ENCODE data around the gene CDH6.

CDH6 gene

DNA sequence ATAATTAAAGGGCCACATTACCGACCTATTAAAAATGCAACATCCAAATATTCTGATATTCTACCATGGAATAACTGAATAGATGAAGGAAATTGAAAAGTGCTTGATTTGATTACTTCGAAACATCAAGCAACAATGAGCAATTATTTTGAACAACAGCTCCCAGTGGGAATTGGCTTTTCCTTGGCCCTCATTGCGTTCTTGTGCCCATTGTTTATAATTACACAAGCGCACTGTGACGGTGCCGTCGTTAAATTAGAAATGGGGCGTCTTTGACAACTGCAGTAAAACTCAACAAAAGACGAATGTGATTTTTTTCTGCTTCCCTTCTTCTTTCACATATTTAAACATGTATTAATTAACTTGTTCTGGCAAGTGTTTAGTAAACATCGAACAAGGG lies 61.6 kb downstream of the CDH6 start:
- no peak for DNase-seq

DNA sequence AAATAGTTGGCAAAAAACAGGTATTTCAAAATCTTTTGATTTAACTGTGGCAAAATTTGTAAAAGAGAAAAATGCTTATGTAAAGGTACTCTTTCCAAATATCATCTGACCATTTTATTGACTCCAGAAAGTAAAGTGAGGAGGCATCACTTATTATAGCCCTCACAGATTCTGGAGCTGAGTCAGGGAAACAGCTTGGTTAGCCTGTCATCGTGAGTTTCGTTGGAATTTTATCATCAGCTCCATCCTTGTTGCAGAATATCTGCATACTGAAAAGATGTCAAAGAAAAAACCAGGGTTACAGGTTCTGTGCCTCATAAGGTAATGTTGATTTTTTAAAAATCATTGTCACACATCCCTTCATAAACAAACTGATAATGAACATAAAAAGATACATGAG lies 74.8 kb downstream of the CDH6 start:
- DNase-seq = no peak

DNA sequence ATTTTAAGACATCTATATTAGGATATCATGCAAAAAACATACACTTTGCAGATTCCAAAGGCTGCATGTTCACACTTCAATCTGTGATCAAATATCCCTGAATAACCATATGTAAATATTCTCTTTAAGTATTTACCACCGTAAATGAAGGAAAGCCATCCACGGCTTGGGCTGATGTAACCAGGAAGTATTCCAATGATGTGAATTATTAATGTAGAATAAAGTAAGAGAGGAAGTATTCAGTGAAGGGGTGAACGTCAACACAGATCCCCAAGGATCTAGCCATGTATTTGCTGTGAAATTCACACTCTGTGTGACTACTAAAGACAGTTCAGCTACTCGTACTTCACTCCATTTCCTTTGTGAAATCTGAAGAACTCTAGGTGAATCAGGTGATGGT lies 75.2 kb downstream of the CDH6 start:
- DNase-seq = no peak

DNA sequence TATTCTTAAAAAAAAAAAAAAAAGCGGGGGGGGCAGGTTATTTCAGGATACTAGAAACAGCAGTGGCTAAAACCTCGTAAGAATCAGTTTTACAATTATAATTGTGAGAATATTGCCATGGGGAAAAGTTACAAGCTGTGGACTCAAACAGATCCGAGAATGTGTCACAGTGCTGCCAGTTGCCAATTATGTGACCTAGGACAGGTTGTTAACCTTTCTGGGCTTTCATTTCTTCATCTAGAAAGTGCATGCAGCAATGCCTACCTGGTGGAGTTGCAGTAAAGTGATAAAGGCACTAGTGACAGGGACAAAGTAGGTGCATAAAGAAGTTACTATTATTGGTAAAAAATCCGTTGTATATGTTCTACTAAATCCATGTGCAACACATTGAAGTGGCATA lies 75.8 kb downstream of the CDH6 start:
- no peak for DNase-seq

DNA sequence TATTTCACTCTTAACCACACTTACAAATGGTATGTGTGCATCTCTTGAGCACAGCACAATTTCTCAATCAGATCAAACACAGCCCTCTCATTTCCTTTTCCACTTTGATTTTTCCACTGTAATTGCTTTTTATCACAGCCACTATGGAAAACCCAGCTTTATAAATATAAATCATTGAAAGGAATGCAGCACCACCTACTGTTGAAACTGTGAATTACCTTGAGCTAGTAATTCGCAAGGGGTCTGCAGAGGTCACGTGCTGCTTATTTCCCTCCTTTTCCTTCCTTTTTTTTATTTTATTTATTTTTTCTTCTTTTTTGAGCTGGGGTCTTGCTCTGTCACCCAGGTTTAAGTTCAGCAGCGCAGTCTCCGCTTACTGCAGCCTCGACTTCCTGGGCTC lies 76.9 kb downstream of the CDH6 start:
- DNase-seq = no peak

DNA sequence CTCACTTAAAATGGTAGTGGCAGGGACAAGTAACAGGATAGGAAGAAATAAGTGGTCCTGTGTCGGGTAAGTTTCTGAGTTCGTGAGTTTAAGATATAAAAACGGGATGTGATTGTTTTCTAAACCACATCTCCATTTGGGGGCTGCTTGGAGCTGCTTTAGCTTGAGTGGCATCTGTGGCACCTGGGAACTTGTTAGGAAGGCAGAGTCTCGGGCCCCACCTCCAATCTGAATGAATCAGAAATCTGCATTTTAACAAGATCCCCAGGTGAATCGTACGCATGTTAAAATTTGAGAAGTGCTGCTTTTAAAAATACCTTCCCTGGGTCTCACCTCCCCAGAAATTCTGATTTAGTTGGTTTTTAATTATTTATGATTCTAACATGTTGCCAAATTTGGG lies 78.1 kb downstream of the CDH6 start:
- DNase-seq = no peak

DNA sequence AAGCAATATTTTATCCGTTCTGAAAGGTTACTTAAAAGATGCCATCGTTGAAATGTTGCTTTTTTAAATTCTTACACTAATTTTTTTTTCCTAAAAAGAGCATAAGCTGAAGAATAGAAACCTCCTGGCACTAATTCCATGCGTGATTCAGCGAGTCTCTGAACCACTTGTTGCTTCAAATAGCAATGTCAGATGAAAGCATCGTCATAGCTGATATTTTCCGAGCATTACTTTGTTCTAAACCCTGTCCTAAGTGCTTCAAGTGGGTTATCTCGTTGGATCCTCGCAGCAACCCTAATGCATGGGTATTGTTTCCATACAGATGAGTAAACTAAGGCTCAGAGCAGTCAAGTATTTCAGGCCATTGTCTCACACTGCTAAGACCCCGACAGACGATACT lies 79.7 kb downstream of the CDH6 start:
- no peak for DNase-seq

DNA sequence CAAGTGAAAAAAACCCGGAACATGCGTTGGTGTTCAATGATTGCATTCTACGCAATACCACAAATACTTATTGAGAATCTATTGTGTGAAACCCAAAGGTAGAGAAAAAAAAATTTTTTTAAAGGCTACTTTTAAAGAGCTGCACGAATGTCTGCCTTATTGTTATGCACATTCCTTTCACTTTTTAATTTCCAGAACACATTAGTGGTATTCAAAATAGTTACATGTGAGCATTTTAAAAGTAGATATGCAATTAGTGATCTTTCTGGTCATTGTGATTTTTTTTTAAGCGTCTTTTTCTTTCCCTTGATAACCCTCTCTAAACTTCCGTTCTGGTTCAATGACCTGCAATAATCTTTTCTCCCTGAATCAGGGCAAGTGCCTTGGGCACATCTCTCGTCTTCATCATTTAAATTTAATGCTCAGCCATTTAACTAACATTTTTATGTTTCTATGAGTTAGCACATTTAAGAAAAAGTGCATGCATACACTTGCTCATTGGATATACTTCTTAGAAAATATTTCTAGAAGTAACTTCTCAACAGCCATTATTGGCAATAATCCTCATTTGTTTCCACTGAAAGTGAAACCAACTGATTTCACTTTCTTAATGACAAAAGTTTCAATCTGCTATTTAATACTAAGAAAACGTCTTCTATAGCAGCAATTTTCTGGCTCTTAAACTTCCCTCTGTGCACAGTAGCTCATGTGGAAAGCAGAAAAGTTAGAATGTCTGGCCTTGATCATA lies 80.3 kb downstream of the CDH6 start:
- DNase-seq = no peak

DNA sequence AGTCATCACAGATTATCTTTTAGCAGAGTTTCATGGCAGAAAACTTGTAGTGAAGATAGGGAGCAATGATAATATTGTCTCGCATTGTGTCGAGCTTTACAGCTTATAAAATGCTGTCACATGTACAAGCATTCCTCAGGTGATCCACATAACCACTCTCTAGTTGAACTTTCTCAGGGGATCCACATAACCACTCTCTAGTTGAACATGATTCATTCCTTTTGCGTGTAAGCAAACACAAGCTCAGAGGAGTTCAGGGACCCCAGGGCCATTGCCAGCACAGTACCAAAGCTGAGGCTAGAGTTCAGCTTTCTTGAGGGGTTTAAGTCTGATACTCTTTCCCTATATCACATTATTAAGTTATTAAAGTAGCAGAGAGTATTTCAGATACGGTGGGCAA lies 86.7 kb downstream of the CDH6 start:
- DNase-seq = no peak

DNA sequence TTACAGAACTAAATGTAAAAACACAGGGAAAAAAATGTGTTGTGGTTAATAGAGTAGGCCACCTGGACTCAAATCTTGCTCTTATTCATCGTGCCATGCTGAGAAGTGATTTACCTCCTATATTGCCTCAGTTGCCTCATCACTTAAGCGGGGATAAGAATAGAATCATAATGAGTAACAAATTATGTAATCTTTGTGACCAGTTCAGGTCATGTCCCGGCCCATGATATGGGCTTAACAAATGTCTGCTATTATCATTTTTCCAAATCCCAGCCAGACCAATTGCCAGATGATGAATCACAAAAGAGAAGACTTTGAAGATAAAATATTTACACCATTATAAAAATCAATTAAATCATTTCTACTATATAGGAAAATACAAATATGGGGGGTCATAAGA lies 89.8 kb downstream of the CDH6 start:
- DNase-seq = no peak

DNA sequence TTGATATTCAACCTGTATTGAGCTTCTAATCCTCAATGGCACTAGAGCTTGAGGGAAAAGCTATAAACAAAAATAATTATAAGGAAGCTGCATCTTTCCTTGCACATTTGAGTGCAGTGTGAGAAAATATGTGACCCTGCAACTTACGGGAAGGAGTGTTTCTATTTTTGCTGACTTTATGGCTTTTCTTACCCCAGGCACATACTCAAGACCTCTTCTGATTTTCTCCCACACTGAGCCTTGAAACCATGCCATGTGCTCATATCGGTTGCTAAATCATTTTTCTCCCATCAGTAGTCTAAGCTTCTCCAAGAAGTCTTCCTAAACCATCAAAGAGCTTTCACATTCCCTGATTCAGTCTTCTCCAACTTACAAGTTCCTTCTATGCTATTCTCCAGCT lies 91.5 kb downstream of the CDH6 start:
- DNase-seq = no peak

DNA sequence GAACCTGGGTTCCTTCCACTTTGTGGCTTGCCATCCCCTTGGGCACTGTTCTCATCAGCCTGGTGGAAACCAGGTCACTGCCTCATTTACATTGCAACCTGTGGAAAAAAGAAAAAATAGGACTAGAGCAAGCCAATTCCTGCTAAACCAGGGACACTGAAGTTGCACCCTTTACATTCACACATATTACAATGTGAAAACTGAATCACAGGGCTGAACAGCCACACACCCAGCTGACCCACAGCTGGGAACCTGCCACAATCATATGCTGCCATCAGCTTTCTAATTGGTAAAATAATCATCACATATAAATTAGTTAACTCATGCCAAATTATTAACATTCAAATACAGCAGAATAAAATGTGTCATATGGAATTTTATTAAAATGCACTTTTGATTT lies 94.5 kb downstream of the CDH6 start:
- no peak for DNase-seq

DNA sequence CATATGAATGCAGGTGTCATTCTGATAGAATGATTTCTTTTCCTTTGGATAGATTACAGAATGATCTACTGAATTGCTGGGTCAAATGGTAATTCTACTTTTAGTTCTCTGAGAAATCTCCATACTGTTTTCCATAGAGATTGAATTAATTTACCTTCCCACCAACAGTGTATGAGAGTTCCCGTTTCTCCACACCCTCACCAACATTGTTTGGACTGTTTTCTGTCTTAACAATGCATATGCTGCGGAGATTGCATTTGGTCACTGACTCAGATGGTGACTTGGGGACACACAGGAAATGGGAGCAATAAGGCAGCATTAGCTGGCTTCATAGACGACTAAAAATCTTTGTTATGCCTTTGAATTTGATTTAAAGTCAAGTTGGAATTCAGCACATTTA lies 95.9 kb downstream of the CDH6 start:
- DNase-seq = no peak

DNA sequence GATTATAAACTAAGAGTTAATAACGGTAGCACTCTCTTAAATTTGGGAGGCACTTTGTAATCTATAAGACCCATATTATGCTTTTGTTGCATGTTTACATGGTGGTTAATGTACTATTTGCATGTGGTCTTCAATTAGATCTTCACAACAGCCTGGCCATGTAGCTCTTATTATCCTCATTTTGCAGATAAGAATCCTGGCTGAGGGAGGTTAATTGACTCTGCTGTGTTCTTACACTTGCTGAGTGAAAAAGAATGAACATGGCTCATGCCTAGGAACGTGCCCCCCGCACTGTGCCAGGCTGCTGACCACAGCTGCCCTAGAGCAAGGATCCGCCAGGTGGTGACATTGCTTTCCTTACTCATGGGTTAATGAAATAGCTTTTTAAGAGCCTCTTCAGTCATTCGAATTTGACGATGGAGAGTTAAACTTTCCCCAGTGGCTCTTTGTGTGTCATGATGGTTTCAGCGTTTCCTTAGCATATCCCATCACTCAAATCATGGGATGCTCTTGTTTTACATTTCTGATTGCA lies 97.9 kb downstream of the CDH6 start:
- no peak for DNase-seq

DNA sequence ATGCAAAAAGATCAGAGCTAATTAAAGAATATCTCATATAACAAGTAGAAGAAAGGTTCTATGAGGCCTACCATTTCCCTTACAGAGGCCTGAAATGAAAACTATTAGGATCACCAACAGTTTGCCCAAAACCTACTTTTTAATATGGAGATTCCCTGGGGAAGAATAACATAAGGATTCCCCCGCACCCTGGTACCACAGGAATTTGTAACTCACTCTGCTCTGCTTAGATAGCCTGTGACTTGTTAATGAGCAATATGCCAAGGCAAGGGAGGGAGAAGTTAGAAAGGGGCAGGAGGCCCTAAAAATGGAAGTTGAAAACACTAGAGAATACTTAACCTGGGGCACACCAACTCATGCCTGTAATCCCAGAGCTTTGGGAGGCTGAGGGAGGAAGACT lies 107.0 kb downstream of the CDH6 start:
- DNase-seq = no peak

DNA sequence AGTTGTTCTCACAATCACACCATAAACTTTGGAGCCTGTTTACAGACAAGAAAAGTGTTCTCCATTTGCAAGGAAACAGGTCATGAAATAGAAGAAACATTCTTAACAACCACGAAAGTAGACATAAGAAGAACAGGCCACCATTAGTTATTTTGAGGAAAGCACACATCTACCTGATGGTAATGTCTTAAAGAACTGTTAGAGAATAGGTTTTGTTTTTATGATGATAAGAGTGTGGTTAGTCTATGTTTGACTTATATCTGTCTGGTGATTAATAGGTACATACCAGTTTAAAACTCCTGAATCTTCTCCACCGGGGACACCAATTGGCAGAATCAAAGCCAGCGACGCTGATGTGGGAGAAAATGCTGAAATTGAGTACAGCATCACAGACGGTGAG lies 108.3 kb downstream of the CDH6 start:
- no peak for DNase-seq

DNA sequence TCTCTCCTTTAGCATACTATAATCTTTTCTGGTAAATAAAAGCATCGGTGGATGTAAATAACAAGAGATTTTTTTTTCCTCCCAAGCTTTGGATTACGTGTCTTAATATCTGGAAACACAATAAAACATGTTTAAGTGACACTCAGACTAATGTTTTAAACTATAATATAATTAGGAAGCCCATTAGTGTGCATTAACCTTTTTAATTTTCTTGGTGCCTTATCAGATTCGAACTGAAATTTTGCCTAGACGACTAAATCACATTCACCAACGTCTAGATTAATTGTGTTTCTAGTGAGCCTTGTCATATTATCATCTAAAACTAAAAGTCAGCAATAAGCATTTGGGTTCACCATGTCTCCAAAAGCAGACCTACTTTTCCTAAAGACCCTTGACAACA lies 110.2 kb downstream of the CDH6 start:
- no peak for DNase-seq

DNA sequence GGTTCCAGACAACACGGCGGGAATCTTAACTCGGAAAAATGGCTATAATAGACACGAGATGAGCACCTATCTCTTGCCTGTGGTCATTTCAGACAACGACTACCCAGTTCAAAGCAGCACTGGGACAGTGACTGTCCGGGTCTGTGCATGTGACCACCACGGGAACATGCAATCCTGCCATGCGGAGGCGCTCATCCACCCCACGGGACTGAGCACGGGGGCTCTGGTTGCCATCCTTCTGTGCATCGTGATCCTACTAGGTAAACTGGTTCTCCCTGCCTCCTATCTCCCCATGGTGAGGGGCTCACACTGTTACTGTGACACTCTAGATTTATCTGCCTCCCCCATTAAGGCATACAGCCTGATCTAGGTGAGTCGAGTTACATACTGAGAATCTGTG lies 124.2 kb downstream of the CDH6 start:
- no peak for DNase-seq

DNA sequence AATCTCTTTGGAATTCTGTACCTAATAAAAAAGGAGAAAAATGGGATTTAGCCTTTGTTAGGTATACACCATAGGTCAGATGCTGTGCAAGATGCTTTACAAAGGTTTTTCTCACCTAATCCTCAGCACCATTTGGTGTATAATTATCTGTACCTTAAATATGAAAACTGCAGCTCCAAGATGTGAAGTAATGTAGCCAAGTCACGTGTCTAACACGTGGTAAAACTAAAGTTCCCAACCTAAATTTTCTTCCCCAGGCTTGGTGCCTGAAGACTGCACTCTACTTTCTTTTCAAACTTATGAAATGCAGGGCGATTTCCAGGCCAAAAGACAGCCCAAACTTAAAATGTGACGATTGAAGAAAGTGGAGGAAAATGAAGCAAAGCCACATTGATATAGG lies 125.8 kb downstream of the CDH6 start:
- DNase-seq = no peak

DNA sequence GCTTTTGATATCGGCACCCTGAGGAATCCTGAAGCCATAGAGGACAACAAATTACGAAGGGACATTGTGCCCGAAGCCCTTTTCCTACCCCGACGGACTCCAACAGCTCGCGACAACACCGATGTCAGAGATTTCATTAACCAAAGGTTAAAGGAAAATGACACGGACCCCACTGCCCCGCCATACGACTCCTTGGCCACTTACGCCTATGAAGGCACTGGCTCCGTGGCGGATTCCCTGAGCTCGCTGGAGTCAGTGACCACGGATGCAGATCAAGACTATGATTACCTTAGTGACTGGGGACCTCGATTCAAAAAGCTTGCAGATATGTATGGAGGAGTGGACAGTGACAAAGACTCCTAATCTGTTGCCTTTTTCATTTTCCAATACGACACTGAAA lies 129.5 kb downstream of the CDH6 start:
- DNase-seq = no peak

DNA sequence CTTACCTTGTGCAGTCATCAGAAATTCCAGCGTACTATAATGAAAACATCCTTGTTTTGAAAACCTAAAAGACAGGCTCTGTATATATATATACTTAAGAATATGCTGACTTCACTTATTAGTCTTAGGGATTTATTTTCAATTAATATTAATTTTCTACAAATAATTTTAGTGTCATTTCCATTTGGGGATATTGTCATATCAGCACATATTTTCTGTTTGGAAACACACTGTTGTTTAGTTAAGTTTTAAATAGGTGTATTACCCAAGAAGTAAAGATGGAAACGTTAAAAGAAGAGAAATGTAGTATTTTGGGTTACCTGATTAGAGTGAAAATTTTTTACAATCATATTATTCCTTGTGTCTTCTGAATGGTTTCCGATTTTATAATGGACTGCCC lies 131.4 kb downstream of the CDH6 start:
- no peak for DNase-seq

DNA sequence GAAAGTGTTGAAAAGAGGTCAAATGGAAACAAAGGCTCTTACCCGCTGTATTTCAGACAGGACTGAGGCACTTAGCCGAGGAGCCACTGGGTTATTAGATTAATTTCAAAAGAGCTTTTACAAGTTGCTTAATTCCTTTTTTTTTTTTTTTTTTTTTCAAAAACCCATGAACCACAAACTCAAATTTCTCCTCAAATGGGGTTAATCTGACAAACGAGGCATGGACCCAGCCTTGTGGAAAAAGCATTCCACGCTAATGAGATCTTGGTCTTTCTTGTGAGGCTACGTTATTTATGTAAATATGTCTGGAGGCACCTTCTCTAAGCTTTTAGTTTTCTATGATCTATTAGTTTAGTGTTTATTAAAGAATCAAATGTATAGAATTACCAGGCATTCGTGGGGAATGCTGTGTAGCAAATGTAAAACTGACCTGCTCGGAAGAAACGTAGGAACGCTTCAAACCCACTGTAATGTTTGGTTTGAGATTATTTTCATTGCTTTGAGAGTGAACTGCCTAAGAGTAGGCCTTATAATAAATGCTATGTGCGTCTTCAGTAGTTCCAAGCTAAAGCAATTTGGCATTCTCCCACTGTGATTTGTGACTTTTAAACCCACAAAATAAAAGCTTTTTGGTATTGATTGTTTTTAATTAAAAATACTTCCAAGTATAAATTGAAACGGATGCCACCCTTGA lies 134.7 kb downstream of the CDH6 start:
- DNase-seq = no peak

DNA sequence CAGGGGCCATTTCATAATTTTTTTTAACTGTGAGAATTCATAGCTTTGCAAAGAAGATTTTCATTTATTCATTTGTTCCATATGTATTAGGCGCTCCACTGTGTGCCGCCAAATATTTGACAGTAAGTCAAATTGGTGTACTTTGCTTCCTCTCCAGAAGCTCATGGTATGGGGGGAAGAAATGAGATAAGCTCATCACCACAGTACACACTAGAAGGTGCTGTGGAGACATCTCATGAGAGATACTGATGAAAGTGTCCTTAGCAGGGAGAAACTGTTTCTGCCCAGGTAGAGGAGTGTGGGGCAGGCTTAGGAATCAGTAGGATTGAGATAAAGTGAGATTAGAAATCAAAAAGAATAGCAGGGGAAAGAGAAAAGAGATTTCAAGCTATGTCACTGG lies 136.2 kb downstream of the CDH6 start:
- no peak for DNase-seq

DNA sequence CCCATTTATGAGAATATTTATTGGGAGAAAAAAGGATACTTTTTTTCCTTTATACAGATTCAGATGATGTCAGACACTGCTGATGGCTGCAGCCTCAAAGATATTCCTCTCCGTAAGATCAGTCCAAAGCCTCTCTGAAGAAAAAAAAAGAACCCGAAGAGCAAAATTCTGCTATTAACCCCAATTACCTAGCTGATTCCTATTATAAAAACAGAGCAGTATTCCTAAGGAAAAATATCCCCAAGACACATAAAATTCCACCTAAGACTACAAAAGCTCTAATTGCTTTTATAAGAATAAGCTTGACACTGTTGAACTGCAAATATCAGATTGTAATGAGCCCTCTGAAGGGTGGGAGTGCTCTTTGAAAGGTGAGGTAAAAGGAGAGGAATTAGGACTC lies 138.7 kb downstream of the CDH6 start:
- no peak for DNase-seq

DNA sequence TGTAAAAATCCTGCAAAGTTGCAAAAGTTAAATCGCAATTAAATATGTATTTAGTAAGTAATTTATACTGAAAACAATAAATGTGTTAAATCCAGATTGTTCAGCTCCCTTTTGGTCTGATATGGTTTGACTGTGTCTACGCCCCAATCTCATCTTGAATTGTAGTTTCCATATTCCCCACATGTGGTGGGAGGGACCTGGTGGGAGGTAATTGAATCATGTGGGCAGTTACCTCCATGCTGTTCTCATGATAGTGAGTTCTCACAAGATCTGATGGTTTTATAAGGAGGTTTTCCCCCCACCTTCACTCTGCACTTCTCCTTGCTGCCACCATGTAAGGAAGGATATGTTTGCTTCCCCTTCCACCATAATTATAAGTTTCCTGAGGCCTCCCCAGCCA lies 140.0 kb downstream of the CDH6 start:
- DNase-seq = no peak
